HCT116 (cell line): ENCODE data around the gene UACA. TPM values are rescaled to one million over a fixed set of nuclear protein-coding genes. Genes with fewer than 3 reads are reported as not detected.

Experiments used
- ATAC-seq: fragments of 200-7000 bp; cut with Tn5 transposase; 2 replicates; pipeline ENCODE4 v1.9.1; 2020; ENCODE audit warnings: mild to moderate bottlenecking, moderate library complexity
- BruUV-seq: library from RNA; stranded (reverse); fragments of 400-500 nt; replicated peaks from 2 replicates; lab custom pipeline; 2021; lab: Mats Ljungman, UMichigan
- CTCF ChIA-PET: fragments of 300-600 bp; sonication (Branson Sonifier 250); formaldehyde crosslinking; loops from one replicate; lab custom pipeline; 2021; ENCODE audit warnings: antibody characterized with exemption; lab: Charles Lee
- POLR2A ChIA-PET: fragments of 300-600, 350-600 bp; sonication (Branson Sonifier 250); formaldehyde crosslinking; loops from one replicate; lab custom pipeline; 2021; ENCODE audit warnings: antibody characterized with exemption; lab: Charles Lee
- RAD21 ChIA-PET, 2 experiments: fragments of 300-600 bp; sonication (Branson Sonifier 250); formaldehyde crosslinking; loops; one replicate each; lab custom pipeline; 2023; ENCODE audit warnings: low total read pairs in 2 of 2; ENCODE audit not compliant: uncharacterized antibody in 2 of 2, unreplicated experiment in 2 of 2, low non-redundant PET in 1 of 2; lab: Charles Lee
- DNase-seq: peaks from one replicate; pipeline ENCODE4 v3.0.0-alpha.2; 2010; ENCODE audit warnings: low read depth, low spot score
- H2AFZ ChIP-seq: fragments of 200-600 bp; shearing (Covaris generic), sonication (generic); 2 replicates; pipeline ENCODE4 v1.6.1; 2017; ENCODE audit warnings: low read depth, mixed run types, mixed read lengths, antibody characterized with exemption, low read length; ENCODE audit not compliant: poor library complexity, severe bottlenecking
- H3K27ac ChIP-seq: 2 replicates; pipeline ENCODE4 v1.5.1; 2012; ENCODE audit warnings: low read depth, low read length
- H3K27me3 ChIP-seq: fragments of 200-600 bp; sonication (generic); 2 replicates; pipeline ENCODE4 v1.6.1; 2016; ENCODE audit warnings: mixed run types, low read length, mixed read lengths; ENCODE audit not compliant: insufficient read depth
- H3K36me3 ChIP-seq, 2 experiments: fragments of 200-500 bp in 1 of 2; fragments of 200-600 bp in 1 of 2; sonication (Bioruptor generic) in 1 of 2; sonication (generic) in 1 of 2; 2 replicates each; pipeline versions ENCODE4 v1.5.1 to v1.6.1; 2014 to 2016; ENCODE audit warnings: low read length in 2 of 2, inconsistent platforms in 1 of 2, mixed read lengths in 1 of 2, mixed run types in 1 of 2; ENCODE audit not compliant: insufficient read depth in 2 of 2, control insufficient read depth in 1 of 2
- H3K4me1 ChIP-seq, 2 experiments: fragments of 200-600 bp in 1 of 2; sonication (generic) in 1 of 2; 2 replicates each; pipeline versions ENCODE4 v1.5.1 to v1.6.1; 2012 to 2017; ENCODE audit warnings: low read length in 2 of 2, inconsistent platforms in 1 of 2, mild to moderate bottlenecking in 1 of 2, mixed read lengths in 1 of 2, mixed run types in 1 of 2, moderate library complexity in 1 of 2; ENCODE audit not compliant: insufficient read depth in 2 of 2, control insufficient read depth in 1 of 2
- H3K4me2 ChIP-seq: fragments of 200-600 bp; sonication (generic); 2 replicates; pipeline ENCODE4 v1.6.1; 2017; ENCODE audit warnings: mixed run types, low read length, mixed read lengths
- H3K4me3 ChIP-seq, 2 experiments: fragments of 200-600 bp in 1 of 2; sonication (generic) in 1 of 2; replicated peaks in 1 of 2; 2 replicates each; pipeline ENCODE4 v1.5.1; 2011 to 2016; ENCODE audit warnings: low read length in 2 of 2, control low read depth in 1 of 2, low read depth in 1 of 2, mild to moderate bottlenecking in 1 of 2, mixed read lengths in 1 of 2, mixed run types in 1 of 2
- H3K79me2 ChIP-seq: fragments of 200-600 bp; sonication (generic); 2 replicates; pipeline ENCODE4 v1.6.1; 2017; ENCODE audit warnings: mild to moderate bottlenecking, mixed run types, low read length, moderate library complexity, mixed read lengths; ENCODE audit not compliant: insufficient read depth
- H3K9ac ChIP-seq: fragments of 200-600 bp; sonication (generic); 2 replicates; pipeline ENCODE4 v1.6.1; 2016; ENCODE audit warnings: low read length, mixed read lengths
- H3K9me2 ChIP-seq: fragments of 200-600 bp; sonication (generic), shearing (Covaris generic); 2 replicates; pipeline ENCODE4 v1.6.1; 2017; ENCODE audit warnings: mixed run types, mild to moderate bottlenecking, moderate library complexity; ENCODE audit not compliant: insufficient read depth
- H3K9me3 ChIP-seq, 2 experiments: fragments of 200-500 bp in 1 of 2; fragments of 200-600 bp in 1 of 2; sonication (Bioruptor generic) in 1 of 2; sonication (generic) in 1 of 2; 2 replicates each; pipeline ENCODE4 v1.6.1; 2014 to 2017; ENCODE audit warnings: low read length in 2 of 2, mixed read lengths in 2 of 2, inconsistent platforms in 1 of 2, low read depth in 1 of 2, mild to moderate bottlenecking in 1 of 2, mixed run types in 1 of 2, moderate library complexity in 1 of 2; ENCODE audit not compliant: control insufficient read depth in 1 of 2, insufficient read depth in 1 of 2
- H4K20me1 ChIP-seq: fragments of 200-600 bp; sonication (generic), shearing (Covaris generic); 2 replicates; pipeline ENCODE4 v1.6.1; 2017; ENCODE audit warnings: mixed run types, mild to moderate bottlenecking, moderate library complexity; ENCODE audit not compliant: insufficient read depth
- CBX3 ChIP-seq: IDR thresholded peaks from 2 replicates; pipeline ENCODE4 v1.6.1; 2012; ENCODE audit warnings: low read depth
- CEBPB ChIP-seq: IDR thresholded peaks from 2 replicates; pipeline ENCODE4 v1.6.1; 2012; ENCODE audit warnings: low read depth
- EGR1 ChIP-seq: IDR thresholded peaks from 2 replicates; pipeline ENCODE4 v1.6.1; 2012; ENCODE audit warnings: low read depth
- EZH2 ChIP-seq: fragments of 200-600 bp; sonication (generic); IDR thresholded peaks from 2 replicates; pipeline ENCODE4 v1.6.1; 2017; ENCODE audit warnings: antibody characterized with exemption, mixed run types
- EZH2phosphoT487 ChIP-seq: fragments of 200-600 bp; IDR thresholded peaks from 2 replicates; pipeline ENCODE4 v1.6.1; 2018; ENCODE audit warnings: antibody characterized with exemption, borderline replicate concordance
- FOSL1 ChIP-seq: IDR thresholded peaks from 2 replicates; pipeline ENCODE4 v1.6.1; 2012; ENCODE audit warnings: low read depth
- JUND ChIP-seq: IDR thresholded peaks from 2 replicates; pipeline ENCODE4 v1.6.1; 2012
- RAD21 ChIP-seq: IDR thresholded peaks from 2 replicates; pipeline ENCODE4 v1.6.1; 2012; ENCODE audit warnings: low read depth, mild to moderate bottlenecking
- SIN3A ChIP-seq: IDR thresholded peaks from 2 replicates; pipeline ENCODE4 v1.6.1; 2012; ENCODE audit warnings: low read depth
- SP1 ChIP-seq: IDR thresholded peaks from 2 replicates; pipeline ENCODE4 v1.6.1; 2012; ENCODE audit warnings: low read depth
- intact Hi-C: fragments of 100-400 bp; cut with micrococcal nuclease; formaldehyde crosslinking; loops from 2 replicates; pipeline ENCODE4 v1.10.0; 2022
- total RNA-seq: library from RNA; stranded (reverse); gene quantifications from one replicate; pipeline ENCODE4 v1.2.1, GENCODE V29; 2021; ENCODE audit not compliant: unreplicated experiment
- TF ChIP-seq, protein P1 (sequence below): IDR thresholded peaks from 2 replicates; pipeline ENCODE4 v1.6.1; 2012; ENCODE audit warnings: low read depth
- TF ChIP-seq, protein P2 (sequence below): IDR thresholded peaks from 2 replicates; pipeline ENCODE4 v1.6.1; 2011; ENCODE audit warnings: mild to moderate bottlenecking, low read length, moderate library complexity; ENCODE audit not compliant: insufficient replicate concordance; ENCODE audit errors: extremely low read depth
- TF ChIP-seq, protein P3 (sequence below): IDR thresholded peaks from 2 replicates; pipeline ENCODE4 v1.6.1; 2012

Gene UACA
- total RNA-seq, 1 experiment from 2014 or later = 47.4 TPM

DNA sequence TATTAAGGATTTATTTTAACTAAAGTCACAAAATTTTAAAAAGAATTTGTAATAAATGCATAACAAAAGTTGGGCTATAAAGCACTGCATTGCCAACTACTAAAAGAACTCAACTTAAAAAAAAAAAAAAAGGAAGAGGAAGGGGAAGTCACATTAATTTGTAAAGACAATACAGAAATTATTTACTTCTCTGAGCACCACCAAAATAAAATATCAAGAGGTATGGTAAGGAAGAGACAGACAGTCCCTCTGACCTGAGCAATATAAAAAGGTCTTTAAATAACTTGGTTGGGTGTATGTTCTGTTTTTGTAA, 83.5 kb downstream of the UACA start:
- Histone ChIP-seq H3K9me2 (no peaks in the 10 kb centered on the region), H3K27ac (no peak overlapping the region), H3K27me3 (no peaks in the 10 kb centered on the region), H3K4me3 (no peak overlapping the region), H4K20me1 (no peaks in the 10 kb centered on the region), H3K79me2 (no peaks in the 10 kb centered on the region), H3K4me1 (no peaks in the 10 kb centered on the region), H2AFZ (no peak overlapping the region), H3K9ac (no peak overlapping the region), H3K4me2 (no peak overlapping the region), H3K9me3 (no peaks in the 10 kb centered on the region), H3K36me3 (no peaks in the 10 kb centered on the region)
- TF ChIP-seq CBX3 = no peak
- TF ChIP-seq, protein P1, sequence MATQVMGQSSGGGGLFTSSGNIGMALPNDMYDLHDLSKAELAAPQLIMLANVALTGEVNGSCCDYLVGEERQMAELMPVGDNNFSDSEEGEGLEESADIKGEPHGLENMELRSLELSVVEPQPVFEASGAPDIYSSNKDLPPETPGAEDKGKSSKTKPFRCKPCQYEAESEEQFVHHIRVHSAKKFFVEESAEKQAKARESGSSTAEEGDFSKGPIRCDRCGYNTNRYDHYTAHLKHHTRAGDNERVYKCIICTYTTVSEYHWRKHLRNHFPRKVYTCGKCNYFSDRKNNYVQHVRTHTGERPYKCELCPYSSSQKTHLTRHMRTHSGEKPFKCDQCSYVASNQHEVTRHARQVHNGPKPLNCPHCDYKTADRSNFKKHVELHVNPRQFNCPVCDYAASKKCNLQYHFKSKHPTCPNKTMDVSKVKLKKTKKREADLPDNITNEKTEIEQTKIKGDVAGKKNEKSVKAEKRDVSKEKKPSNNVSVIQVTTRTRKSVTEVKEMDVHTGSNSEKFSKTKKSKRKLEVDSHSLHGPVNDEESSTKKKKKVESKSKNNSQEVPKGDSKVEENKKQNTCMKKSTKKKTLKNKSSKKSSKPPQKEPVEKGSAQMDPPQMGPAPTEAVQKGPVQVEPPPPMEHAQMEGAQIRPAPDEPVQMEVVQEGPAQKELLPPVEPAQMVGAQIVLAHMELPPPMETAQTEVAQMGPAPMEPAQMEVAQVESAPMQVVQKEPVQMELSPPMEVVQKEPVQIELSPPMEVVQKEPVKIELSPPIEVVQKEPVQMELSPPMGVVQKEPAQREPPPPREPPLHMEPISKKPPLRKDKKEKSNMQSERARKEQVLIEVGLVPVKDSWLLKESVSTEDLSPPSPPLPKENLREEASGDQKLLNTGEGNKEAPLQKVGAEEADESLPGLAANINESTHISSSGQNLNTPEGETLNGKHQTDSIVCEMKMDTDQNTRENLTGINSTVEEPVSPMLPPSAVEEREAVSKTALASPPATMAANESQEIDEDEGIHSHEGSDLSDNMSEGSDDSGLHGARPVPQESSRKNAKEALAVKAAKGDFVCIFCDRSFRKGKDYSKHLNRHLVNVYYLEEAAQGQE = no peak
- no peak for TF ChIP-seq RAD21
- no peak for TF ChIP-seq SP1
- TF ChIP-seq, protein P2, sequence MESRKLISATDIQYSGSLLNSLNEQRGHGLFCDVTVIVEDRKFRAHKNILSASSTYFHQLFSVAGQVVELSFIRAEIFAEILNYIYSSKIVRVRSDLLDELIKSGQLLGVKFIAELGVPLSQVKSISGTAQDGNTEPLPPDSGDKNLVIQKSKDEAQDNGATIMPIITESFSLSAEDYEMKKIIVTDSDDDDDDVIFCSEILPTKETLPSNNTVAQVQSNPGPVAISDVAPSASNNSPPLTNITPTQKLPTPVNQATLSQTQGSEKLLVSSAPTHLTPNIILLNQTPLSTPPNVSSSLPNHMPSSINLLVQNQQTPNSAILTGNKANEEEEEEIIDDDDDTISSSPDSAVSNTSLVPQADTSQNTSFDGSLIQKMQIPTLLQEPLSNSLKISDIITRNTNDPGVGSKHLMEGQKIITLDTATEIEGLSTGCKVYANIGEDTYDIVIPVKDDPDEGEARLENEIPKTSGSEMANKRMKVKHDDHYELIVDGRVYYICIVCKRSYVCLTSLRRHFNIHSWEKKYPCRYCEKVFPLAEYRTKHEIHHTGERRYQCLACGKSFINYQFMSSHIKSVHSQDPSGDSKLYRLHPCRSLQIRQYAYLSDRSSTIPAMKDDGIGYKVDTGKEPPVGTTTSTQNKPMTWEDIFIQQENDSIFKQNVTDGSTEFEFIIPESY = no peak
- TF ChIP-seq EGR1 = no peak
- TF ChIP-seq, protein P3, sequence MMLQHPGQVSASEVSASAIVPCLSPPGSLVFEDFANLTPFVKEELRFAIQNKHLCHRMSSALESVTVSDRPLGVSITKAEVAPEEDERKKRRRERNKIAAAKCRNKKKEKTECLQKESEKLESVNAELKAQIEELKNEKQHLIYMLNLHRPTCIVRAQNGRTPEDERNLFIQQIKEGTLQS = no peak
- no peak for TF ChIP-seq SIN3A
- TF ChIP-seq FOSL1 = no peak
- no peak for TF ChIP-seq EZH2phosphoT487
- TF ChIP-seq JUND = no peak
- no peak for TF ChIP-seq CEBPB
- TF ChIP-seq EZH2 = no peak
- ATAC-seq = no peak
- RAD21 ChIA-PET = interaction anchor here (1.0 to 1.2 kb wide), 3 partner anchors 43 to 145 kb away, joined by 3 to 5 read pairs (median 3); no protein-coding TSS in a partner anchor
- BruUV-seq = no TSS peak
- DNase-seq = no peak
- POLR2A ChIA-PET = interaction anchor here (1.3 to 1.4 kb wide), 2 partner anchors 43 to 132 kb away, joined by 3 to 5 read pairs; no protein-coding TSS in a partner anchor
- intact Hi-C loops = loop anchor here (1.0 to 2.0 kb wide), 2 partner anchors 132 to 195 kb away; no protein-coding TSS in a partner anchor
- CTCF ChIA-PET = interaction anchor here (1.0 to 3.9 kb wide), 7 partner anchors 9 to 195 kb away, joined by 3 to 29 read pairs (median 7); no protein-coding TSS in a partner anchor
